Measurements from ENCODE around the gene MLN.

GRCh38 chr6:33799454-33800113 is 4.2 kb downstream of the MLN start:
- TF ChIP-seq KDM5A (IDR thresholded peaks at IDR 0.05) (no peak), NPAS2 (CRISPR knock-in tag; IDR thresholded peaks at IDR 0.05; ENCODE audit: borderline replicate concordance) (no peak), MAX (IDR thresholded peaks at IDR 0.05) (no peak), CTCF (IDR thresholded peaks at IDR 0.05) (no peak), ESRRA (IDR thresholded peaks at IDR 0.05; ENCODE audit: borderline replicate concordance, low read length) (no peak), POLR2A (IDR thresholded peaks at IDR 0.05; ENCODE audit: low read length) (no peak), MAZ (IDR thresholded peaks at IDR 0.05; ENCODE audit: borderline replicate concordance, low read depth, low read length) (no peak), JUN (IDR thresholded peaks at IDR 0.05) (no peak), RAD21 (conservative IDR thresholded peaks at IDR 0.05 in 1 of 2, IDR thresholded peaks at IDR 0.05 in 1 of 2) (no peak), SMC3 (IDR thresholded peaks at IDR 0.05) (no peak), REST (IDR thresholded peaks at IDR 0.05) (no peak), E2F6 (IDR thresholded peaks at IDR 0.05; ENCODE audit: borderline replicate concordance, low read depth) (no peak), EP300 (IDR thresholded peaks at IDR 0.05) (no peak)
